AG10803 (cell line): ENCODE data around the gene CPEB3.
"Not testable (repeated sequence)": the region's sequence is repeated elsewhere in the genome, so short reads cannot be mapped to it uniquely, and the experiment has no call there.

Experiments
- DNase-seq: peaks from one replicate; pipeline ENCODE4 v3.0.0; 2010; ENCODE audit warnings: low read depth
- H3K4me3 ChIP-seq: 2 replicates; pipeline ENCODE4 v1.5.1; 2011; ENCODE audit warnings: mild to moderate bottlenecking, low read length, control low read depth
- TF ChIP-seq, protein P1 (sequence below): conservative IDR thresholded peaks from 2 replicates; pipeline ENCODE4 v1.5.1; 2011; ENCODE audit warnings: mild to moderate bottlenecking, low read length, control low read depth, inconsistent platforms

CPEB3 gene

DNA sequence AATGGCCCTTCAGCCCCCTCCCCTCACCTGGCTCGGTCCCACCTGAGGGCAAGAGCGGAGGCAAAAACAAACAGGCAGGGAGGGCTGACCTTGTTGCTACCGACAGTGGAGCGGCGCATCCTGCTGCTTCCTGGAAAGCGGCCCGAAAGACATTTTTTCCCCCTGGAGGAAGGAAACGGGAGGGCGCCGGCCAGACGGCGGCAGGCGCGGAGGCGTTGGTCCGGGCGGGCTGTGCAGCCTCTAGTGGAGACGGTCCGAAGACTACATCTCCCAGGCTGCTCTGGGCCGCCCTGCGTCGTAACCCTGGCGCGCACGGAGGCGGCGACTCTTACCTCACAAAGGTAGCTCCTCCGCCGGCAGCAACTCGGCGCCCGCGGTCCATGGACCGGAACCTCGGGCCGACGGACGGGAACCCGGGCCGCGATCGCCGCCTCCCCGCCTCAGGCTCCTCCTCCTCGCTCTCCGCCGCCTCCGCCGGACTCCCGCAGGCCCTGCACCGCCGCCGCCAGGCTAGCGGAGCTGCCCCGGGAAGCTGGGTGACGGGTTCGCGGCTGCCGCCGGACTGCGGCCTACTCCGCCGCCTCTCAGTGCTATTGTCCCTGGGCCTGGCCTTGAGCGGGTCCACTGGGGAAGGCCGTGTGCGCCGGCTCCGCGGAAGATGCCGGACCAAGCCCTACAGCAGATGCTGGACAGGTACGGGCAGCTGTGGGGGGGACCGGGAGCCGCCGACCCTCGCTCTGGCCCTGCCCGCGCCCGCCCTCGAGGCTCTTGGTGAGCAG lies at the start of gene CPEB3, which contains the start of gene MARCHF5:
CPEB3 (minus strand) TSS at position 242 of the 779 bp plus-strand sequence. CDS start 50,728 bp downstream, outside the sequence.
MARCHF5 (plus strand) TSS at position 331 of the 779 bp plus-strand sequence; CDS start at position 659, 328 bp downstream.
- DNase-seq: peak; percentile 96
- TF ChIP-seq, protein P1, sequence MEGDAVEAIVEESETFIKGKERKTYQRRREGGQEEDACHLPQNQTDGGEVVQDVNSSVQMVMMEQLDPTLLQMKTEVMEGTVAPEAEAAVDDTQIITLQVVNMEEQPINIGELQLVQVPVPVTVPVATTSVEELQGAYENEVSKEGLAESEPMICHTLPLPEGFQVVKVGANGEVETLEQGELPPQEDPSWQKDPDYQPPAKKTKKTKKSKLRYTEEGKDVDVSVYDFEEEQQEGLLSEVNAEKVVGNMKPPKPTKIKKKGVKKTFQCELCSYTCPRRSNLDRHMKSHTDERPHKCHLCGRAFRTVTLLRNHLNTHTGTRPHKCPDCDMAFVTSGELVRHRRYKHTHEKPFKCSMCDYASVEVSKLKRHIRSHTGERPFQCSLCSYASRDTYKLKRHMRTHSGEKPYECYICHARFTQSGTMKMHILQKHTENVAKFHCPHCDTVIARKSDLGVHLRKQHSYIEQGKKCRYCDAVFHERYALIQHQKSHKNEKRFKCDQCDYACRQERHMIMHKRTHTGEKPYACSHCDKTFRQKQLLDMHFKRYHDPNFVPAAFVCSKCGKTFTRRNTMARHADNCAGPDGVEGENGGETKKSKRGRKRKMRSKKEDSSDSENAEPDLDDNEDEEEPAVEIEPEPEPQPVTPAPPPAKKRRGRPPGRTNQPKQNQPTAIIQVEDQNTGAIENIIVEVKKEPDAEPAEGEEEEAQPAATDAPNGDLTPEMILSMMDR: peak; percentile 63
- peak within 1 kb of the TSS; percentile 92 for H3K4me3 ChIP-seq

DNA sequence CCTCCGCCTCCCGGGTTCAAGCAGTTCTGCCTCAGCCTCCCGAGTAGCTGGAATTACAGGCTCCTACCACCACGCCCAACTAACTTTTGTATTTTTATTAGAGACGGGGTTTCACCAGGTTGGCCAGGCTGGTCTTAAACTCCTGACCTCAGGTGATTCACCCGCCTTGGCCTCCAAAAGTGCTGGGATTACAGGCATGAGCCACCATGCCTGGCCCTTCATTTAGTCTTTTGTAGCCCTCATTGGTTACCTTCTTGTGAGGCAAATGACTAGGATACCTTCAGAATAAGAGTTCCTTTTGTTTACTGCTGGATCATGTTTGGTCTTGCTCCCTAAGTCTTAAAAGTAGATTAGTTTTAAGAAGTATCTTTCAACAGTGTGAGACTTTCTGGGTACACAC lies 39.0 kb upstream of the CPEB3 start:
- not testable (repeated sequence) for H3K4me3 ChIP-seq, DNase-seq

GRCh38 chr10:92328993-92329392 lies 38.1 kb upstream of the CPEB3 start:
- TF ChIP-seq, protein P1: no peak

GRCh38 chr10:92327445-92328433 lies 36.9 kb upstream of the CPEB3 start:
- TF ChIP-seq, protein P1: no peak
- no peak for DNase-seq
- H3K4me3 ChIP-seq: no peak overlapping the region

More at GRCh38 chr10:92328993-92329392, 38.1 kb upstream of the CPEB3 start:
- H3K4me3 ChIP-seq: no peak overlapping the region
- DNase-seq: no peak

DNA sequence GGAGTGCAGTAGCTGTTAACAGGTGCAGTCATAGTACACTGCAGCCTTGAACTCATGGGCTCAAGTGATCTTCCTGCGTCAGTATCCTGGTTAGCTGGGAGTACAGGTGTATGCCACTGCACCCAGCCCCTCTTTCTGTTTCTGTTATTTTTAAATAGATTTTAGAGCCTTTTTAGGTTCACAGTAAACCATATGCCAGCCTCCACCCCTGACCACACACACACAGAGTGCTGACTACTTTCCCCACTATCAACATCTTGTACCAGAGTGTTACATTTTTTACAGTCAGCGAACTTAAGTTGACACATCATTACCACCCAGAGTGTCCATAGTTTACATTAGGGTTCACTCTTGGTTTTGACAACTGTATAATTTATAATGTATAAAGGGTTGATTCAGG lies 32.2 kb upstream of the CPEB3 start:
- no peak for DNase-seq
- TF ChIP-seq, protein P1: no peak
- H3K4me3 ChIP-seq: no peak overlapping the region

DNA sequence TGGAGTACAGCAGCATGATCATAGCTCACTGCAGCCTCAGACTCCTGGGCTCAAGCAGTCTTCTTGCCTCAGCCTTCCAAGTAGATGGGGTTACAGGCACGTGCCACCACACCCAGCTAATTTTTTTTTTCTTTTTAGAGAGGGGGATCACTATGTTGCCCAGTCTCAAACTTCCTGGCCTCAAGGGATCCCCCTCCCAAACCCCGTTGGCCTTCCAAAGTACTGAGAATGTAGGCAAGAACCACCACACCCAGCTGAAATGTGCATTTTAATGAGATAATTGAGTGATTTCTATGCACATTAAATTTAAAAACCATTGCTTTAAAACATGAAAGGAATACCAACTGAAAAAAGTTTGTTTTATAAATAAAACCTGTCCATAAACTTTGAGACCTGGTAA lies 25.7 kb upstream of the CPEB3 start:
- TF ChIP-seq, protein P1: no peak
- DNase-seq: no peak
- H3K4me3 ChIP-seq: no peak overlapping the region

GRCh38 chr10:92313750-92314149 lies 22.9 kb upstream of the CPEB3 start:
- no peak overlapping the region for H3K4me3 ChIP-seq
- TF ChIP-seq, protein P1: no peak
- DNase-seq: no peak
